Ishikawa (cell line): ENCODE measurements around the gene NAALADL1.

Experiments
- CEBPB ChIP-seq: IDR thresholded peaks from 2 replicates; pipeline ENCODE4 v1.6.1; 2012
- EP300 ChIP-seq: IDR thresholded peaks from 2 replicates; pipeline ENCODE4 v1.6.1; 2012; ENCODE audit warnings: borderline replicate concordance
- MAX ChIP-seq: IDR thresholded peaks from 2 replicates; pipeline ENCODE4 v1.6.1; 2012
- NFIC ChIP-seq: IDR thresholded peaks from 2 replicates; pipeline ENCODE4 v1.6.1; 2012
- RAD21 ChIP-seq: IDR thresholded peaks from 2 replicates; pipeline ENCODE4 v1.6.1; 2012; ENCODE audit warnings: low read depth
- REST ChIP-seq: IDR thresholded peaks from 2 replicates; pipeline ENCODE4 v1.6.1; 2012; ENCODE audit warnings: low read depth, mild to moderate bottlenecking
- TAF1 ChIP-seq: IDR thresholded peaks from 2 replicates; pipeline ENCODE4 v1.6.1; 2012; ENCODE audit warnings: low read depth, mild to moderate bottlenecking
- TEAD4 ChIP-seq: IDR thresholded peaks from 2 replicates; pipeline ENCODE4 v1.6.1; 2012

- TF ChIP-seq EP300 (no peak), RAD21 (no peak), REST (no peak), NFIC (no peak), TEAD4 (no peak), MAX (no peak), TAF1 (no peak), CEBPB (no peak)
These were observed 10.6 kb downstream of the NAALADL1 start for GRCh38 chr11:65047581-65048422.
